ENCODE data around the gene LUZP1. TPM values are rescaled to one million over a fixed set of nuclear protein-coding genes. Genes with fewer than 3 reads are reported as not detected.
A peak's percentile ranks its signal among the peaks of the same experiment; 100 is the strongest.

Gene LUZP1
- polyA plus RNA-seq, 1 of the 3 experiments (the other 2 are of a cell fraction): 8.9 TPM

GRCh38 chr1:23196627-23197328 is 28.1 kb upstream of the LUZP1 start:
- H3K9me3 ChIP-seq: no peaks in the 10 kb centered on the region
- H3F3A ChIP-seq (replicated peaks; ENCODE audit: insufficient read depth): peaks cover 51% of the 10 kb centered on the region
- H2AFZ ChIP-seq (ENCODE audit: low read depth): no peak overlapping the region
- no peak overlapping the region for H3K4me3 ChIP-seq (ENCODE audit: low read depth in 2 of 2, low read length in 1 of 2)
- ChIA-PET POLR2A (no interaction called here), CTCF (interaction anchor here (1.2 to 5.4 kb wide), 3 partner anchors 12 to 98 kb away, joined by 3 to 67 read pairs (median 7); no protein-coding TSS in a partner anchor)
- peak; percentile 30; the same call in 1 of the 2 replicates for TF ChIP-seq JUND (IDR thresholded peaks at IDR 0.05)
- TF ChIP-seq EP300 (IDR thresholded peaks at IDR 0.05; ENCODE audit: borderline replicate concordance in 1 of 2, low read depth in 1 of 2, low read length in 1 of 2): peak in 1 of 2 experiments; percentile 61; a peak in 1 of 4 replicates
- TF ChIP-seq FOSL2 (IDR thresholded peaks at IDR 0.05; ENCODE audit: borderline replicate concordance, low read depth): peak; percentile 62; the same call in 1 of the 2 replicates
- no peak for TF ChIP-seq FOXJ3 (CRISPR knock-in tag; IDR thresholded peaks at IDR 0.05)
- 0 out of 2 replicates have a peak, but pooled peaks have one; percentile 37 for TF ChIP-seq FOXM1 (IDR thresholded peaks at IDR 0.05; ENCODE audit: low read depth)
- peak; percentile 80 for TF ChIP-seq TCF12 (IDR thresholded peaks at IDR 0.05)
- peak; percentile 19; the same call in 1 of the 2 replicates for TF ChIP-seq MAX (IDR thresholded peaks at IDR 0.05; ENCODE audit: low read depth)
- TF ChIP-seq SIN3A (IDR thresholded peaks at IDR 0.05; ENCODE audit: borderline replicate concordance, low read depth, low read length): no peak
- TF ChIP-seq NFIC (IDR thresholded peaks at IDR 0.05; ENCODE audit: borderline replicate concordance): peak; percentile 39; the same call in 1 of the 2 replicates
- peak; percentile 54 for TF ChIP-seq PBX3 (IDR thresholded peaks at IDR 0.05)
- no peak for TF ChIP-seq ELF1 (IDR thresholded peaks at IDR 0.05)
- peak; percentile 90 for TF ChIP-seq TEAD4 (IDR thresholded peaks at IDR 0.05; ENCODE audit: borderline replicate concordance, insufficient read depth)
- peak; percentile 50; the same call in 1 of the 2 replicates for TF ChIP-seq RXRA (IDR thresholded peaks at IDR 0.05; ENCODE audit: borderline replicate concordance, low read depth)
- TF ChIP-seq POLR2AphosphoS5 (IDR thresholded peaks at IDR 0.05; ENCODE audit: low read depth, low read length): peak; percentile 39; the same call in 1 of the 2 replicates
- H4K20me1 ChIP-seq (ENCODE audit: insufficient read depth): no peaks in the 10 kb centered on the region
- H3K9me2 ChIP-seq: no peaks in the 10 kb centered on the region
- H3K36me3 ChIP-seq (replicated peaks in 1 of 2; ENCODE audit: control insufficient read depth in 1 of 2, insufficient read depth in 2 of 2, low read length in 1 of 2): no peaks in the 10 kb centered on the region
- no peak for DNase-seq
- H3K4me2 ChIP-seq: peak overlapping the region; percentile 51
- WGBS (ENCODE audit: low lambda C conversion rate): 59% methylated on average over 10 of the region's 10 CpGs
- peak overlapping the region in 1 of 2 experiments; percentile 93; a peak in 2 of 4 replicates for H3K27ac ChIP-seq (ENCODE audit: low read depth in 2 of 2, low read length in 1 of 2)
- H3K27me3 ChIP-seq (ENCODE audit: insufficient read depth): no peaks in the 10 kb centered on the region
- peak overlapping the region; percentile 72 for H3K9ac ChIP-seq
- no peaks in the 10 kb centered on the region for H3K79me2 ChIP-seq (ENCODE audit: insufficient read depth)
- H3K4me1 ChIP-seq (ENCODE audit: control insufficient read depth in 1 of 2, insufficient read depth in 2 of 2, low read depth in 1 of 2, low read length in 1 of 2): peaks cover 4 to 19% of the 10 kb centered on the region in 2 experiments; a peak in 3 of 4 replicates
